HepG2 (cell line): ENCODE measurements around the gene PLEKHA5. TPM values are rescaled to one million over a fixed set of nuclear protein-coding genes. Genes with fewer than 3 reads are reported as not detected.
A peak's percentile ranks its signal among the peaks of the same experiment; 100 is the strongest.

Source experiments
- ATAC-seq: fragments of 200-7000 bp; cut with Tn5 transposase; 3 replicates; pipeline ENCODE4 v1.9.1; 2020; ENCODE audit warnings: mild to moderate bottlenecking, moderate library complexity
- BruUV-seq: library from RNA; stranded (reverse); fragments of 400-500 nt; replicated peaks from 2 replicates; lab custom pipeline; 2021; lab: Mats Ljungman, UMichigan
- CTCF ChIA-PET: fragments of 300-600 bp; formaldehyde crosslinking; extraction: SDS; loops from one replicate; lab custom pipeline; 2021; ENCODE audit warnings: low total read pairs, inconsistent platforms, low intra/inter-chr PET ratio; lab: Yijun Ruan, JAX
- POLR2A ChIA-PET: fragments of 350-600 bp; sonication (Branson Sonifier 250); formaldehyde crosslinking; loops from one replicate; lab custom pipeline; 2020; ENCODE audit warnings: antibody characterized with exemption, inconsistent platforms; lab: Yijun Ruan, JAX
- DNase-seq: peaks from one replicate; pipeline ENCODE4 v3.0.0-alpha.2; 2015; ENCODE audit warnings: low spot score
- FAIRE-seq: peaks from 3 replicates; lab custom pipeline; 2011; peaks lifted over from hg19 to GRCh38; lab: Jason Lieb, UNC
- H2AFZ ChIP-seq: one replicate; pipeline ENCODE4 v1.6.1; 2011; ENCODE audit warnings: low read length, inconsistent platforms
- H3K27ac ChIP-seq: fragments of 300-600 bp; 3 replicates; pipeline ENCODE4 v1.8.0; 2011; ENCODE audit warnings: mixed run types, mild to moderate bottlenecking, mixed read lengths, low read length, inconsistent platforms; ENCODE audit not compliant: insufficient read depth; ENCODE audit errors: extremely low read length
- H3K27me3 ChIP-seq, 2 experiments: fragments of 200-600 bp in 1 of 2; 2 replicates in 1 of 2; 3 replicates in 1 of 2; pipeline versions ENCODE4 v1.6.0 to v1.8.0; 2011; ENCODE audit warnings: low read length in 2 of 2, mild to moderate bottlenecking in 2 of 2, moderate library complexity in 2 of 2, inconsistent platforms in 1 of 2; ENCODE audit not compliant: insufficient read depth in 2 of 2, control insufficient read depth in 1 of 2
- H3K36me3 ChIP-seq, 2 experiments: fragments of 200-600 bp in 1 of 2; replicated peaks in 1 of 2; 2 replicates in 1 of 2; 3 replicates in 1 of 2; pipeline versions ENCODE4 v1.5.1 to v1.8.0; 2011; ENCODE audit warnings: low read length in 2 of 2, inconsistent platforms in 1 of 2; ENCODE audit not compliant: insufficient read depth in 2 of 2, control insufficient read depth in 1 of 2
- H3K4me1 ChIP-seq: 2 replicates; pipeline ENCODE4 v1.5.1; 2012; ENCODE audit warnings: low read length, inconsistent platforms; ENCODE audit not compliant: insufficient read depth
- H3K4me2 ChIP-seq: 2 replicates; pipeline ENCODE4 v1.6.0; 2011; ENCODE audit warnings: low read depth, low read length, inconsistent platforms
- H3K4me3 ChIP-seq, 3 experiments: fragments of 200-600 bp in 1 of 3; sonication (generic), shearing (Covaris generic) in 1 of 3; replicated peaks in 1 of 3; 2 replicates each; pipeline ENCODE4 v1.5.1; 2011 to 2016; ENCODE audit warnings: low read length in 3 of 3, inconsistent platforms in 2 of 3, low read depth in 2 of 3, mild to moderate bottlenecking in 2 of 3, control low read depth in 1 of 3, mixed read lengths in 1 of 3; ENCODE audit not compliant: insufficient read depth in 1 of 3
- H3K79me2 ChIP-seq: one replicate; pipeline ENCODE4 v1.6.1; 2011; ENCODE audit warnings: low read length, inconsistent platforms; ENCODE audit not compliant: insufficient read depth
- H3K9ac ChIP-seq: 2 replicates; pipeline ENCODE4 v1.6.0; 2011; ENCODE audit warnings: mild to moderate bottlenecking, low read depth, low read length, inconsistent platforms; ENCODE audit not compliant: insufficient read depth
- H3K9me3 ChIP-seq: 2 replicates; pipeline ENCODE4 v1.5.1; 2012; ENCODE audit warnings: mild to moderate bottlenecking, low read length
- H4K20me1 ChIP-seq: 2 replicates; pipeline ENCODE4 v1.6.0; 2011; ENCODE audit warnings: inconsistent platforms, mild to moderate bottlenecking, low read length, moderate library complexity; ENCODE audit not compliant: insufficient read depth
- MAFK ChIP-seq, 2 experiments: IDR thresholded peaks in 1 of 2; conservative IDR thresholded peaks in 1 of 2; 2 replicates each; pipeline ENCODE4 v1.6.1; 2011; ENCODE audit warnings: improper control_type of control experiment in 2 of 2, low read length in 2 of 2
- NFE2 ChIP-seq: sonication (generic); formaldehyde crosslinking; IDR thresholded peaks from 2 replicates; pipeline ENCODE4 v1.4.0; 2020; ENCODE audit warnings: missing genetic modification reagents
- NFIB ChIP-seq: sonication (generic); formaldehyde crosslinking; IDR thresholded peaks from 2 replicates; pipeline ENCODE4 v1.9.0; 2021; ENCODE audit warnings: missing genetic modification reagents, mild to moderate bottlenecking, borderline replicate concordance
- PRPF4 ChIP-seq: fragments of 200-400 bp; formaldehyde crosslinking; IDR thresholded peaks from 2 replicates; pipeline ENCODE4 v1.6.1; 2016; ENCODE audit warnings: low read length, low read depth; ENCODE audit not compliant: poor library complexity, severe bottlenecking
- RFX1 ChIP-seq: fragments of 450-650 bp; IDR thresholded peaks from 2 replicates; pipeline ENCODE4 v1.6.1; 2017
- RFX5 ChIP-seq: IDR thresholded peaks from 2 replicates; pipeline ENCODE4 v1.6.1; 2011; ENCODE audit warnings: low read depth, low read length, improper control_type of control experiment
- ZNF770 ChIP-seq: sonication (generic); formaldehyde crosslinking; IDR thresholded peaks from 2 replicates; pipeline ENCODE4 v1.5.0; 2020; ENCODE audit warnings: mild to moderate bottlenecking, missing genetic modification reagents
- WGBS: methylation state at CpG from one replicate; pipeline ENCODE4 v1.1.6; 2017; ENCODE audit warnings: low lambda C conversion rate; 5-methylcytosine and 5-hydroxymethylcytosine counted together
- in situ Hi-C: cut with HindIII; loops from 2 replicates; pipeline ENCODE4 v1.10.0; 2017; ENCODE audit warnings: low pct_unique_long_range_greater_than_20kb; ENCODE audit not compliant: extremely low pct_ligation_motif_present
- intact Hi-C: fragments of 100-400 bp; cut with micrococcal nuclease; formaldehyde crosslinking; loops from one replicate; pipeline ENCODE4 v1.10.0; 2022; ENCODE audit not compliant: unreplicated experiment
- polyA plus RNA-seq, 8 experiments: library from polyadenylated mRNA; depleted of rRNA in 3 of 8; stranded (reverse) in 7 of 8; unstranded in 1 of 8; fragments of >200 nt; fragmentation: Illumina TruSeq in 4 of 8; extraction: Trizol in 4 of 8; gene quantifications; 2 replicates each; pipeline versions ENCODE4 v1.2.1 to v1.2.3, GENCODE V29; 2011 to 2016; ENCODE audit warnings: low read depth in 4 of 8, missing spikeins in 1 of 8, mixed read lengths in 1 of 8; ENCODE audit not compliant: insufficient read depth in 1 of 8
- total RNA-seq, 5 experiments: library from RNA; depleted of rRNA; stranded (reverse); fragments of >200 nt; fragmentation: Illumina TruSeq; extraction: Trizol; gene quantifications; 2 replicates each; pipeline ENCODE4 v1.2.3, GENCODE V29; 2016; ENCODE audit warnings: low read depth in 1 of 5

The PLEKHA5 gene
- total and polyA plus RNA-seq, 2 of the 13 experiments (the other 11 are each of a cell fraction or from before 2014, with no cell fraction given): 4.2 to 15.4 TPM

- Histone ChIP-seq H3K27me3 (no peaks in the 10 kb centered on the region), H3K4me2 (no peak overlapping the region), H3K36me3 (no peaks in the 10 kb centered on the region), H3K79me2 (no peaks in the 10 kb centered on the region), H2AFZ (no peak overlapping the region), H3K4me3 (no peak overlapping the region), H4K20me1 (no peaks in the 10 kb centered on the region)
- in situ Hi-C loops: no loop called here
- no TSS peak for BruUV-seq
- no peak for DNase-seq
- TF ChIP-seq RFX1 (no peak), MAFK (conservative IDR thresholded peaks at IDR 0.05 in 1 of 2, IDR thresholded peaks at IDR 0.05 in 1 of 2; ENCODE audit: low read length in 2 of 2) (0 out of 4 replicates have a peak, but pooled peaks of 1 of the 2 experiments have one; percentile 4)
- TF ChIP-seq, all 625 proteins: peak for 1
- intact Hi-C loops: no loop called here
- no peak overlapping the region for H3K9ac ChIP-seq
- ATAC-seq (no peak), FAIRE-seq (no peak)
- H3K27ac ChIP-seq: no peak overlapping the region
- ChIA-PET CTCF (no interaction called here), POLR2A (no interaction called here)
- WGBS: 71% methylated on average over 2 of the region's 2 CpGs
- peaks cover 13% of the 10 kb centered on the region; the same call in 1 of the 2 replicates for H3K4me1 ChIP-seq
- no peaks in the 10 kb centered on the region for H3K9me3 ChIP-seq
Measured at GRCh38 chr12:19387161-19387560, 257.6 kb downstream of the PLEKHA5 start.

GRCh38 chr12:19388131-19388549 is 258.6 kb downstream of the PLEKHA5 start:
- Histone ChIP-seq H3K27ac (no peak overlapping the region), H3K4me2 (no peak overlapping the region)
- TF ChIP-seq RFX5: no peak
- no peak for TF ChIP-seq NFIB (CRISPR knock-in tag)
- no peak for TF ChIP-seq NFE2 (CRISPR knock-in tag)
- TF ChIP-seq ZNF770 (CRISPR knock-in tag): no peak
- no peak for TF ChIP-seq PRPF4
- TF ChIP-seq, all 625 proteins: peak for 0
- POLR2A ChIA-PET: no interaction called here
- H3K36me3 ChIP-seq: no peaks in the 10 kb centered on the region
- H4K20me1 ChIP-seq: no peaks in the 10 kb centered on the region
- WGBS: 19% methylated on average over 2 of the region's 2 CpGs
- no peaks in the 10 kb centered on the region for H3K79me2 ChIP-seq
- ATAC-seq: no peak; the same call in 2 of the 3 replicates
- BruUV-seq: no TSS peak
- H3K27me3 ChIP-seq: no peaks in the 10 kb centered on the region
- H3K9ac ChIP-seq: no peak overlapping the region
- CTCF ChIA-PET: no interaction called here
- DNase-seq: no peak
- intact Hi-C loops (no loop called here), in situ Hi-C loops (no loop called here)
- no peak overlapping the region for H2AFZ ChIP-seq
- H3K9me3 ChIP-seq: no peaks in the 10 kb centered on the region
- H3K4me1 ChIP-seq: 0 out of 2 replicates have a peak, but pooled peaks cover 9% of the 10 kb centered on the region
- no peak for FAIRE-seq
- H3K4me3 ChIP-seq: no peak overlapping the region
